NCI-H2196 (cell line): ENCODE results near the gene TCF7L2.
A peak's percentile ranks its signal among the peaks of the same experiment; 100 is the strongest.
"Not testable (repeated sequence)": the region's sequence is repeated elsewhere in the genome, so short reads cannot be mapped to it uniquely, and the experiment has no call there.

Source experiments
- DNase-seq: peaks from one replicate; lab custom pipeline; 2025; ENCODE audit not compliant: unreplicated experiment; lab: John Stamatoyannopoulos, UW

The TCF7L2 gene

DNA sequence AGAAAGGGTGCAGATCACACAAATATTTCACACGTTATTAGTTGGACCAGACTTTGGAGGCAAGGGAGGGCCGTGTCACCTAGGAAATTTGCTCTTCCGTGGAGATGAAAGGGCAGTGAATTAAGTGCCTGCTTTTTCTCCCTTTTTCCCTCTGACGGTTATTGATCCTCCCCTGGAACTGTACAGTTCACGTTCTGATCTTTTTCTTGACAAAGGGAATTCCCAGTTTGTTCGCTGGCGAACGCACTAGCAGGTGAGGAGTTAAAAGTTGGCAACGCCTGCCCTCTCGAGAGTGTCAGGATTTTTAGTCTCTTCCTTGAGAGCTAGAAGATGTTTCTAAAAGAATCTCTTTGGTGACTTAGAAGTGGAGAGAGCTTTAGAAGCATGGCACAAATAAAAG lies 111.5 kb downstream of the TCF7L2 start:
- DNase-seq, result no peak

DNA sequence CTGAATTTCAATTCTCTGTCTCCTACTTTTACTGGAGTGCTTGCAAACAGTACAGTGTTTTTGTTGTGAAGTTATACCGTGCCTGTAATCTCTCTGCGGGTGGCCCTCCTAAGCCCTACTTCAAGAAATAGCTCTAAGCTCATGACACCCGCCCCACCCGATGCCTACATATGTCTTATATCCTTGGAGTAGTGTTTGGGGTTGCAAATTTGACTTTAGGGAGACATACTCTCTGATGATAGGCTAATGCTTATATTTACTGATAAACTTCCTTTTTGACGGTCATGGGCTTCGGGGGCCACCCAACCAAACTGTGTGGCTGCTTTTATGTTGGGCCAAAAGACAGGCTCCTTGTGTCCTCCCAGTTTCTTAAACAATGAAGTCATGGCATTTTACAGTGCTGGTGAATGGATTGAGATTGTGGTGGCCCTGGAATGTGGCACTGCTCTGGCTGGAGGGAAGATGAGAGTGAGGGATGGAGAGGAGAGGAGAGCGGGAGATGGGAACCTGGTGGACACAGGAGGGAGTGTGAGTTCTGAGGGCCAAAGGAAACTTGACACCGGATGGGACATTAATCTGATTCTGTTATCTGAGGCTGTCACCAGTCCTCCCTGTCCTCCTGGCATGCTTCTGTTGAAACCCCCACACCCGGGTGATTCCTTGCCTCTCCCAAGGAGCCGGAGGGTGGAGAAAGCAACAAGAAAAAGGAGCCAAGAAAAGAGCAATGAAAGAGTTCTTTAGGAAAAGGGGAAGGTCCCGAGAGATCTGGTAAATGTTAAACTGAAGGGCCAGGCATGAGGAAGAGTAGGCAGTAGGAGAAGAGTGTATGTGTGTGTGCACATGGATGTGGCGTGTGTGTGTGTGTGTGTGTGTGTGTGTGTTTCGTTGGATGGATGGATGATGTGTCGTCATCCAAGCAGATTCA lies 113.3 kb downstream of the TCF7L2 start:
- no peak for DNase-seq

- no peak for DNase-seq
These were observed 114.0 kb downstream of the TCF7L2 start for GRCh38 chr10:113064039-113064438.

- DNase-seq, result not testable (repeated sequence)
These were observed 116.1 kb downstream of the TCF7L2 start for GRCh38 chr10:113066120-113066519.

DNA sequence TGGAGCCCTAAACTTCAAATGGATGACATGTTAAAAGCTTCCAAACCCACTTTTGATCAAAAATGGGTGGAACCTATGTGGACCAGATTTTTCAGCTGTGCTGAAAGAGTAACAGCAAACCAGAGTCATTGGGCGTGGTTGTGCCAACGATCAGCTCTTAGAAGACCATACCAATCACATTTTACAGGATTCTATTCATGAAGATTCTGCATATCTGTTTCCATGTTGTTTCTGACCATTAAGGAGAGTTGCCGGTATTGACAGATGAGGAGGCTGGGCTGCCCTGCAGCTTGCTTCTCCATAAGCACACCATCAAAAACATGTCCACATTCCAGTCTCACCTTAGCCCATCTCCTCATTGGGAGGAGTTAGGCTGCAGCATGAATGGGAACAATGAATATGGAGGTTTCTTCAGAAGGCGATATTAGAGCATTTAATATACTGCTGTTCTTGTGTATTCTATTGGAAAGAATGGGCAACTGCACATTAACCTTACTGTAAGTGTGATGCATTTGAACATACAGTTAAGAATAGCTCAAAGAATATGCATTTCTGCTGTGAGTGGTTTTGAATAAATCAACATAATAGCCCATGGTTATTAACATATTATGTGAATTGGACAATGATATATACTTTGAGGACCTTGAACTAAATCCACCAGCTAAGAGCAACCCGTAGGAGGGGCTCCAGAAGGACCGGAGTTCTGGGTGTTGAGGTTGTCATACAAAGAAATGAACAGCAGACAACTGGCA lies 116.7 kb downstream of the TCF7L2 start:
- no peak for DNase-seq

- DNase-seq, result no peak
These were observed 117.5 kb downstream of the TCF7L2 start for GRCh38 chr10:113067501-113067900.

DNA sequence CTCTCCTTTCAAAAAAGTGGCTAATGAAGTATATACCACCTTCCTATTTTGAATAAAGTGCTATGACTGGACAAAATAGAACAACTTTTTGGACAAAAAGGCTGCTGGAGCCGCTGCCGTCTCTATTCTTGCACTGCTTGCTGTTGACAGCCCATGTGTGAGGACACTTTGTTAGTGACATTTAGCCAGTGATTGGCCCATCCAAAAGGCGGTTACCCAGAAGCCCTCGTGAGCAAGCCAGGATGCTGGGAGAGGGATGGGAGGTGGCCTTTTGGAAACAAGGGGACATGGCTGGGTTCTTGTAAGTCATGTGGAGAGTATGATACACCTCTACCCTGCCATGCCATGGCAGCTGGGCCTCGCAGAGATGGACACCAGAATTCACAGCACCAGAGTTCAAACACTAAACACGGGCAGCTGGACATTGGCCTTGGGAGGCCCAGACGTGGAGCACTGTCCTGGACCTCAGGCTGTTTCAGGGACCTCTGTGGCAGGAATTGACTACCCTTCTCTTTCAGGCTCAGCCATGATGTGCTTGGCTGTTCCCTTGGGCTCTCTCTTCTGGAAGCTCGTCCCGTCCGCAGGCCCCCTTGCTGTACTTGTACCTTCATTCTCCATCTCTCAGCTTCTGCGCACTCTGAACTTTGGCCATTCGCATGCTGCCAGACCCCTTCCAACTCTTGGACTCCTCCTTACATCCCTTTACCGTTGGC lies 118.3 kb downstream of the TCF7L2 start:
- DNase-seq, result no peak

DNA sequence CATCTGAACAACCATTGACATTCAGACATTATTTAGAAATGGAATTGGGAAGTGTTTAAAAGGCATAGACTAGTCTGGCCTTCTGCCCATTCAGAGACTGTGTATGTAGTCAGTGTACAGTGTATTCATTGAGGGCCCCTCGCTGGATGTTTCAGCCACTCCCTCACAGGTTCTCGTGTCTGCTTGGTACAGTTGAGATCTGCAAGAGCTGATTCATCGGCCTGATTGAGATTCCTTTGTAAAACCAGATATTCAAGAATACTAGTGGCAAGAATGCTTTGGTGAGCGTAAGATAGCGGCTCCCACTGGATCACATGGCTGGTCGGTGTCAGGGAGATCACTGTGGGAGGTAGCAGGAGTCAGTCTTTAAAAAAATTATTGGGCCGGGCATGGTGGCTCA lies 119.5 kb downstream of the TCF7L2 start:
- no peak for DNase-seq

DNA sequence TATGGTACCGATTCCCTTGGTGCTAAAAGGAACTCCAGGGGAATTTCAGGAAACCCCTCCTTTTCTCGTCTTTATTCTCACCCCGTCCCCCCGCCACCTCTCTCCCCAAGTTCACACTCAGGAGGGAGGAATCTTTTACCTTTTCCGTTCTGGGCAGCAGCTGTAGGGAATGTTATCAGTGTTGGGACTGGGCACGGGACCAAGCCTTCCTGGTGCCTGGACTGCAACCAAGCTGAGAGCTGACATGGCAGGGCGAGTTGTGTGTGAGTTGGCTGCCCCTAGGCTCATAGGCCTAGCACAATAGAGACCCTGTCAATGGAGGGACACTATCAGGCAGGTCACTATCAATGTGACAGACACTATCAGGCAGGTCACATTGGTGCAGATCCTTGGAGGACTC lies 121.4 kb downstream of the TCF7L2 start:
- no peak for DNase-seq

- no peak for DNase-seq
These were observed 123.6 kb downstream of the TCF7L2 start for GRCh38 chr10:113073549-113074189.

DNA sequence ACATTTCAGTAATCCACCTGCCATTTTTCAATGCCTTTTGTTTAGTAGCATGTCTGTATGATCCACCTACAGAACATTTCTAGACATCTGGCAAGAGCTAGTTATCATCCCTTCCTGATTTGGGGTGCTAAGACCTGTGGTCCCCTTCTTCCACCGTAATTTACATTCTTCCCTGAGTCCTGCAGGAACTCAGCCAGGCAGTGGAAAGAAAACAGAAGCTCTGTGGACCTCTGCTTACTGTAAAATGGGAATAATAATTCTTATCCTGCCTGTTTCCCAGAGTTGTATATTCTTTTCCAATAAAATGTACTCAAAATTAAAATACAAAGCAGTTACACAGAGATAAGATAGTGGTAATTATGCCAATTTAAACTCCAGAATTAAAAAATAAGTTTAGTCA lies 126.9 kb downstream of the TCF7L2 start:
- no peak for DNase-seq

DNA sequence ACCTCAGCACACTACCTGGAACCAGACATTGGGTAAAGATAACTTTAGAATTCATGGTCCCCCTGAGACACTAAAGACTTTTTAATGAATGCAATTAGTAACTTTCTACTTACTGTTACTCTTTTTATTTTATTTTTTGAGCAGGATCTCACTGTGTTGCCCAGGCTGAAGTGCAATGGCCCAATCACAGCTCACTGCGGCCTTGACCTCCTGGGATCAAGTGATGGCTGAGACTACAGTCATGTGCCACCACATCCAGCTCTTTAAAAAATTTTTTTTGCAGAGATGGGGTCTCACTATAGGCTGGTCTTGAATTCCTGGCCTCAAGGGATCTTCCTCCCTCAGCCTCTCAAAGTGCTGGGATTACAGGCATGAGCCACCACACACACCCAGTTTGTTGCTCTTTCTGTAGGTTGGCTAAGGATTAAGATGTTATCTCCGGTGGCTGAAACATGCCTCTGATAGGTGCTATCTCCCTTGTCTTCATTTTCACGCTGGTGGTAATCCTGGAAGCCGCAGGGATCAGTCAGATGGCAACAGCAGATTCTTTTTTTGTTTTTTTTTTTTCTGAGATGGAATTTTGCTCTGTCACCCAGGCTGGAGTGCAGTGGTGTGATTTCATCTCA lies 128.3 kb downstream of the TCF7L2 start:
- no peak for DNase-seq

- no peak for DNase-seq
These were observed 130.2 kb downstream of the TCF7L2 start for GRCh38 chr10:113080061-113080924.

DNA sequence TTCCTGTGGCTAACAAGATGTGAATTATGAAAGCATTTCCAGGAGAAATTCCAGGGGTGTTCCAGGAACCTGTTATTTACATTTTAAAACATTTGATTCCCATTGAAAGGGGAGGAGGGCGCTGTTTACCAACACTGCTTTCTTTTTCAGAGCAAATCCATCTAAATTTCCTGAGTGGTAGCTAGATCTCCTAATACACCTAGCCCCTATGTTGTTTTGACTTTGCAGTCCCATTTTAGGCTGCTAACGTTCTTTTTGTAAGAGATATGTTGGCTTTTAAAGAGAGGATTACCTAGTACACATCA lies 130.8 kb downstream of the TCF7L2 start:
- DNase-seq, result no peak

GRCh38 chr10:113084031-113084430 lies 134.0 kb downstream of the TCF7L2 start:
- DNase-seq, result no peak

DNA sequence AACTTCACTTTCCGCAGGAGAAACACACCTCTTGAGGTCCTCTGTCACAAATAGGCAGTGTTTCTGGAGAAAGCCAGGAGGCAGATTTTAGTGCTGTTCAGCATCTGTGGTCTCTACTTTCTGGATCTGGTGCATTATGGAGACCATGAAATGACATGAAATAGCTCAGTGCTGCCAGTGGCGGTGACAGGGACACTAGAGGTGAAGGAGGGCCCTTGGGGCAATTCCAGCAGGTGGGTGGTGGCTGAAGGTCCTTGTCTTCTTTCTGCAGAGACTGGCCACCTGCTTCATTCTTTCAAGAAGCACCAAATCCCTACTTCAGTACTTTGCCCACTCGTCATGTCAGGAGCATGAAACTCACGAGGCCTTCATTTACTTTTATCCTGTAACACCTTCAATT lies 135.7 kb downstream of the TCF7L2 start:
- no peak for DNase-seq

GRCh38 chr10:113086282-113086681 lies 136.2 kb downstream of the TCF7L2 start:
- DNase-seq, result no peak

- peak; percentile 3 for DNase-seq
These were observed 137.3 kb downstream of the TCF7L2 start for GRCh38 chr10:113087165-113088029.

GRCh38 chr10:113088194-113088593 lies 138.1 kb downstream of the TCF7L2 start:
- no peak for DNase-seq
